Measurements from ENCODE around the gene ITGA6. TPM values are rescaled to one million over a fixed set of nuclear protein-coding genes. Genes with fewer than 3 reads are reported as not detected.

The ITGA6 gene
- total RNA-seq, 1 experiment from 2014 or later, result 181 TPM

GRCh38 chr2:172433144-172433543 lies 5.8 kb downstream of the ITGA6 start:
- peaks cover 6% of the 10 kb centered on the region for H3F3A ChIP-seq (ENCODE audit: low read length, unreplicated experiment)
- intact Hi-C loops (cut with micrococcal nuclease), result no loop called here
- H3K27ac ChIP-seq (ENCODE audit: low read length), result no peak overlapping the region
- BruUV-seq (replicated peaks), result no TSS peak
- DNase-seq, result no peak
- 0 out of 2 replicates have a peak, but pooled peaks cover 6% of the 10 kb centered on the region for H3K36me3 ChIP-seq (ENCODE audit: low read depth, low read length)
- no peak overlapping the region for H3K9ac ChIP-seq (ENCODE audit: low read length)
- no peaks in the 10 kb centered on the region for H3K27me3 ChIP-seq (ENCODE audit: low read length)
- no peak for TF ChIP-seq CTCF (conservative IDR thresholded peaks at IDR 0.05; ENCODE audit: low read depth, low read length)
- TF ChIP-seq EZH2 (IDR thresholded peaks at IDR 0.05; ENCODE audit: low read length, unreplicated experiment), result no peak
- no peak for TF ChIP-seq EZH2phosphoT487 (IDR thresholded peaks at IDR 0.05; ENCODE audit: borderline replicate concordance, low read length)
- peaks cover 55% of the 10 kb centered on the region for H4K20me1 ChIP-seq (ENCODE audit: low read length)
- H3K9me3 ChIP-seq (ENCODE audit: low read length), result no peaks in the 10 kb centered on the region
- no peak overlapping the region for H2AFZ ChIP-seq (ENCODE audit: low read length)
- ATAC-seq, result no peak
- ChIA-PET POLR2A (ENCODE audit: unreplicated experiment) (interaction anchor here (0.7 to 0.8 kb wide), 2 partner anchors 9 to 150 kb away, joined by 3 read pairs; no protein-coding TSS in a partner anchor), CTCF (no interaction called here)
- peaks cover 56% of the 10 kb centered on the region for H3K4me1 ChIP-seq (ENCODE audit: insufficient read depth, low read length)
- H3K4me2 ChIP-seq (ENCODE audit: low read length), result no peak overlapping the region
- H3K9me2 ChIP-seq (replicated peaks; ENCODE audit: low read length), result no peaks in the 10 kb centered on the region
- no peak overlapping the region for H3K4me3 ChIP-seq (ENCODE audit: low read length)
- peaks cover 100% of the 10 kb centered on the region for H3K79me2 ChIP-seq (ENCODE audit: low read length)

- no peaks in the 10 kb centered on the region for H3K27me3 ChIP-seq (ENCODE audit: low read length)
- no peak overlapping the region for H3K27ac ChIP-seq (ENCODE audit: low read length)
- H4K20me1 ChIP-seq (ENCODE audit: low read length), result peaks cover 41% of the 10 kb centered on the region
- no peak overlapping the region for H2AFZ ChIP-seq (ENCODE audit: low read length)
- BruUV-seq (replicated peaks), result no TSS peak
- H3F3A ChIP-seq (ENCODE audit: low read length, unreplicated experiment), result peaks cover 21% of the 10 kb centered on the region
- POLR2A ChIA-PET (ENCODE audit: unreplicated experiment), result no interaction called here
- H3K4me2 ChIP-seq (ENCODE audit: low read length), result no peak overlapping the region
- no peaks in the 10 kb centered on the region for H3K9me3 ChIP-seq (ENCODE audit: low read length)
- H3K4me1 ChIP-seq (ENCODE audit: insufficient read depth, low read length), result peaks cover 69% of the 10 kb centered on the region
- no peaks in the 10 kb centered on the region for H3K9me2 ChIP-seq (replicated peaks; ENCODE audit: low read length)
- intact Hi-C loops (cut with micrococcal nuclease), result no loop called here
- no peak for DNase-seq
- ATAC-seq, result no peak
- TF ChIP-seq EZH2phosphoT487 (IDR thresholded peaks at IDR 0.05; ENCODE audit: borderline replicate concordance, low read length), result no peak
- CTCF ChIA-PET, result no interaction called here
- no peak overlapping the region for H3K4me3 ChIP-seq (ENCODE audit: low read length)
- peaks cover 93% of the 10 kb centered on the region for H3K79me2 ChIP-seq (ENCODE audit: low read length)
- H3K9ac ChIP-seq (ENCODE audit: low read length), result no peak overlapping the region
- H3K36me3 ChIP-seq (ENCODE audit: low read depth, low read length), result 0 out of 2 replicates have a peak, but pooled peaks cover 6% of the 10 kb centered on the region
Observed at GRCh38 chr2:172434821-172435605, 7.6 kb downstream of the ITGA6 start.

- Histone ChIP-seq H3K9me3 (ENCODE audit: low read length) (no peaks in the 10 kb centered on the region), H3K36me3 (ENCODE audit: low read depth, low read length) (0 out of 2 replicates have a peak, but pooled peaks cover 6% of the 10 kb centered on the region), H4K20me1 (ENCODE audit: low read length) (peaks cover 36% of the 10 kb centered on the region), H3K4me1 (ENCODE audit: insufficient read depth, low read length) (peaks cover 69% of the 10 kb centered on the region), H3K79me2 (ENCODE audit: low read length) (peaks cover 93% of the 10 kb centered on the region), H3K4me3 (ENCODE audit: low read length) (no peak overlapping the region), H3K27me3 (ENCODE audit: low read length) (no peaks in the 10 kb centered on the region), H2AFZ (ENCODE audit: low read length) (no peak overlapping the region), H3K27ac (ENCODE audit: low read length) (no peak overlapping the region), H3K9ac (ENCODE audit: low read length) (no peak overlapping the region), H3K4me2 (ENCODE audit: low read length) (no peak overlapping the region), H3F3A (ENCODE audit: low read length, unreplicated experiment) (peaks cover 22% of the 10 kb centered on the region), H3K9me2 (replicated peaks; ENCODE audit: low read length) (no peaks in the 10 kb centered on the region)
- ATAC-seq (no peak), DNase-seq (no peak)
- TF ChIP-seq EZH2 (IDR thresholded peaks at IDR 0.05; ENCODE audit: low read length, unreplicated experiment) (no peak), CTCF (conservative IDR thresholded peaks at IDR 0.05; ENCODE audit: low read depth, low read length) (no peak), EZH2phosphoT487 (IDR thresholded peaks at IDR 0.05; ENCODE audit: borderline replicate concordance, low read length) (no peak)
- intact Hi-C loops (cut with micrococcal nuclease), result no loop called here
- BruUV-seq (replicated peaks), result no TSS peak
- ChIA-PET POLR2A (ENCODE audit: unreplicated experiment) (no interaction called here), CTCF (no interaction called here)
Observed at GRCh38 chr2:172435606-172435911, 8.2 kb downstream of the ITGA6 start.
